ENCODE results near the gene NBEAL1.

- TF ChIP-seq CTCF (IDR thresholded peaks at IDR 0.05 in 4 of 5, conservative IDR thresholded peaks at IDR 0.05 in 1 of 5) (no peak), POLR2A (IDR thresholded peaks at IDR 0.05) (no peak)
Observed at GRCh38 chr2:203052539-203052938, 37.9 kb downstream of the NBEAL1 start.
